Panc1 (cell line): ENCODE measurements around the gene NT5C1A. TPM values are rescaled to one million over a fixed set of nuclear protein-coding genes. Genes with fewer than 3 reads are reported as not detected.

Source experiments
- ATAC-seq: fragments of 200-7000 bp; cut with Tn5 transposase; 2 replicates; pipeline ENCODE4 v1.9.1; 2020; ENCODE audit warnings: mild to moderate bottlenecking, moderate library complexity
- BruUV-seq: library from RNA; stranded (reverse); fragments of 400-500 nt; replicated peaks from 2 replicates; lab custom pipeline; 2021; lab: Mats Ljungman, UMichigan
- CTCF ChIA-PET: fragments of 300-600 bp; sonication (Branson Sonifier 250); formaldehyde crosslinking; loops from one replicate; lab custom pipeline; 2022; ENCODE audit warnings: antibody characterized with exemption; lab: Charles Lee
- POLR2A ChIA-PET: fragments of 300-600 bp; sonication (Branson Sonifier 250); formaldehyde crosslinking; loops from one replicate; lab custom pipeline; 2022; ENCODE audit warnings: antibody characterized with exemption; lab: Charles Lee
- DNase-seq: peaks from one replicate; pipeline ENCODE4 v3.0.0-alpha.2; 2010; ENCODE audit warnings: low read depth, low spot score
- H3K27ac ChIP-seq: 2 replicates; pipeline ENCODE4 v1.5.1; 2011; ENCODE audit warnings: mild to moderate bottlenecking, low read length, inconsistent platforms
- H3K27me3 ChIP-seq: fragments of 200-500 bp; sonication (Bioruptor generic); 2 replicates; pipeline ENCODE4 v1.6.0; 2014; ENCODE audit warnings: low read length, inconsistent platforms; ENCODE audit not compliant: control insufficient read depth, insufficient read depth
- H3K36me3 ChIP-seq: fragments of 200-500 bp; sonication (Bioruptor generic); 2 replicates; pipeline ENCODE4 v1.5.1; 2014; ENCODE audit warnings: inconsistent platforms, mild to moderate bottlenecking, low read length, moderate library complexity; ENCODE audit not compliant: control insufficient read depth, insufficient read depth
- H3K4me1 ChIP-seq: 2 replicates; pipeline ENCODE4 v1.5.1; 2011; ENCODE audit warnings: inconsistent platforms, mild to moderate bottlenecking, low read length, moderate library complexity; ENCODE audit not compliant: control insufficient read depth, insufficient read depth
- H3K4me3 ChIP-seq, 2 experiments: 2 replicates each; pipeline ENCODE4 v1.5.1; 2011 to 2012; ENCODE audit warnings: low read depth in 2 of 2, low read length in 2 of 2, mild to moderate bottlenecking in 2 of 2, inconsistent platforms in 1 of 2, moderate library complexity in 1 of 2
- H3K9me3 ChIP-seq: fragments of 200-500 bp; sonication (Bioruptor generic); 2 replicates; pipeline ENCODE4 v1.5.1; 2014; ENCODE audit warnings: low read depth, mild to moderate bottlenecking, inconsistent platforms, low read length, moderate library complexity; ENCODE audit not compliant: control insufficient read depth, insufficient read depth
- POLR2AphosphoS5 ChIP-seq: IDR thresholded peaks from 2 replicates; pipeline ENCODE4 v1.6.1; 2012; ENCODE audit warnings: mild to moderate bottlenecking, low read depth, low read length, moderate library complexity
- REST ChIP-seq, 2 experiments: IDR thresholded peaks; 2 replicates each; pipeline ENCODE4 v1.6.1; 2011 to 2012; ENCODE audit warnings: low read depth in 2 of 2, control low read depth in 1 of 2, low read length in 1 of 2, mild to moderate bottlenecking in 1 of 2, moderate library complexity in 1 of 2; ENCODE audit not compliant: insufficient read depth in 1 of 2
- SIN3A ChIP-seq: IDR thresholded peaks from 2 replicates; pipeline ENCODE4 v1.6.1; 2012; ENCODE audit warnings: low read depth, mild to moderate bottlenecking, low read length, moderate library complexity, borderline replicate concordance; ENCODE audit not compliant: insufficient read depth
- TCF7L2 ChIP-seq: IDR thresholded peaks from 2 replicates; pipeline ENCODE4 v1.6.1; 2011; ENCODE audit warnings: mild to moderate bottlenecking, low read depth, low read length, inconsistent platforms
- in situ Hi-C: cut with HindIII; loops from 2 replicates; pipeline ENCODE4 v1.10.0; 2016; ENCODE audit warnings: low sequenced_read_pairs, low pct_unique_long_range_greater_than_20kb
- intact Hi-C: fragments of 100-400 bp; cut with micrococcal nuclease; formaldehyde crosslinking; loops from one replicate; pipeline ENCODE4 v1.10.0; 2022; ENCODE audit not compliant: unreplicated experiment
- total RNA-seq: library from RNA; stranded (reverse); gene quantifications from one replicate; pipeline ENCODE4 v1.2.1, GENCODE V29; 2021; ENCODE audit not compliant: unreplicated experiment
- TF ChIP-seq, protein P1 (sequence below): fragments of 450-650 bp; IDR thresholded peaks from 2 replicates; pipeline ENCODE4 v1.5.1; 2017; ENCODE audit warnings: mild to moderate bottlenecking

NT5C1A gene
- total RNA-seq, 1 experiment from 2014 or later: not detected

GRCh38 chr1:39652554-39652953, 19.4 kb downstream of the NT5C1A start:
- peaks cover 3% of the 10 kb centered on the region; the same call in 1 of the 2 replicates for H3K27me3 ChIP-seq
- no peak for TF ChIP-seq TCF7L2
- TF ChIP-seq SIN3A: no peak
- TF ChIP-seq, protein P1, sequence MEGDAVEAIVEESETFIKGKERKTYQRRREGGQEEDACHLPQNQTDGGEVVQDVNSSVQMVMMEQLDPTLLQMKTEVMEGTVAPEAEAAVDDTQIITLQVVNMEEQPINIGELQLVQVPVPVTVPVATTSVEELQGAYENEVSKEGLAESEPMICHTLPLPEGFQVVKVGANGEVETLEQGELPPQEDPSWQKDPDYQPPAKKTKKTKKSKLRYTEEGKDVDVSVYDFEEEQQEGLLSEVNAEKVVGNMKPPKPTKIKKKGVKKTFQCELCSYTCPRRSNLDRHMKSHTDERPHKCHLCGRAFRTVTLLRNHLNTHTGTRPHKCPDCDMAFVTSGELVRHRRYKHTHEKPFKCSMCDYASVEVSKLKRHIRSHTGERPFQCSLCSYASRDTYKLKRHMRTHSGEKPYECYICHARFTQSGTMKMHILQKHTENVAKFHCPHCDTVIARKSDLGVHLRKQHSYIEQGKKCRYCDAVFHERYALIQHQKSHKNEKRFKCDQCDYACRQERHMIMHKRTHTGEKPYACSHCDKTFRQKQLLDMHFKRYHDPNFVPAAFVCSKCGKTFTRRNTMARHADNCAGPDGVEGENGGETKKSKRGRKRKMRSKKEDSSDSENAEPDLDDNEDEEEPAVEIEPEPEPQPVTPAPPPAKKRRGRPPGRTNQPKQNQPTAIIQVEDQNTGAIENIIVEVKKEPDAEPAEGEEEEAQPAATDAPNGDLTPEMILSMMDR: no peak
- TF ChIP-seq POLR2AphosphoS5: no peak
- TF ChIP-seq REST (IDR thresholded peaks at IDR 0.05; ENCODE audit: insufficient read depth in 1 of 2, low read depth in 2 of 2, low read length in 1 of 2): no peak
- no peak for ATAC-seq
- no peak for DNase-seq
- ChIA-PET POLR2A (no interaction called here), CTCF (no interaction called here)
- no peaks in the 10 kb centered on the region for H3K9me3 ChIP-seq
- H3K36me3 ChIP-seq: no peaks in the 10 kb centered on the region
- intact Hi-C loops: no loop called here
- in situ Hi-C loops: no loop called here
- H3K4me3 ChIP-seq: no peak overlapping the region
- no peaks in the 10 kb centered on the region for H3K4me1 ChIP-seq
- BruUV-seq: no TSS peak
- no peak overlapping the region for H3K27ac ChIP-seq

DNA sequence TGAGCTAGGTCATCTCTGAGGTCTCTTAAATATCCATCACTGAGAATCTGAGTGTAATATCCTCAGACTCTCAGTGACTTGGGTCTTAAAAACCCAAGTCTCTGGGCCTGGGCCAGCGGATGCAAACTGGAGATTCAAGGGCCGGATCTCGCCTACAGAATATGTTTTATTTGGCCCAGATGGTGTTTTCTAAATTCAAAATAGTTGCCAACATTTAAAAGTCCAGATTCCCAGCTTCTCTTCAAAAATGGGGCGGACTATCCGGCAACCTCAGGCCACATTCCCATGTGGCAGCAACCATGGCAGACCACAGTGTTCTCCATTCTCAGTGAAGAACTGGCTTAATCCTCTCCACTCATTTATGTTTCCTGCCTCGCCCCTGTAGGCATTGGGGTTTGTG, 19.8 kb downstream of the NT5C1A start:
- H3K27ac ChIP-seq: no peak overlapping the region
- no peak for ATAC-seq
- no peaks in the 10 kb centered on the region for H3K36me3 ChIP-seq
- ChIA-PET CTCF (no interaction called here), POLR2A (no interaction called here)
- in situ Hi-C loops: no loop called here
- H3K4me1 ChIP-seq: no peaks in the 10 kb centered on the region
- no TSS peak for BruUV-seq
- peaks cover 3% of the 10 kb centered on the region; the same call in 1 of the 2 replicates for H3K27me3 ChIP-seq
- no peak for DNase-seq
- intact Hi-C loops: no loop called here
- H3K9me3 ChIP-seq: no peaks in the 10 kb centered on the region
- no peak overlapping the region for H3K4me3 ChIP-seq
- TF ChIP-seq REST (IDR thresholded peaks at IDR 0.05; ENCODE audit: insufficient read depth in 1 of 2, low read depth in 2 of 2, low read length in 1 of 2) (no peak), SIN3A (no peak), POLR2AphosphoS5 (no peak), TCF7L2 (no peak)
- TF ChIP-seq, protein P1: no peak
